ENCODE data around the gene MYL3. TPM values are rescaled to one million over a fixed set of nuclear protein-coding genes. Genes with fewer than 3 reads are reported as not detected.
"Not testable (repeated sequence)": the region's sequence is repeated elsewhere in the genome, so short reads cannot be mapped to it uniquely, and the experiment has no call there.

The MYL3 gene
- total RNA-seq, 1 donor from 2014 or later = not detected

DNA sequence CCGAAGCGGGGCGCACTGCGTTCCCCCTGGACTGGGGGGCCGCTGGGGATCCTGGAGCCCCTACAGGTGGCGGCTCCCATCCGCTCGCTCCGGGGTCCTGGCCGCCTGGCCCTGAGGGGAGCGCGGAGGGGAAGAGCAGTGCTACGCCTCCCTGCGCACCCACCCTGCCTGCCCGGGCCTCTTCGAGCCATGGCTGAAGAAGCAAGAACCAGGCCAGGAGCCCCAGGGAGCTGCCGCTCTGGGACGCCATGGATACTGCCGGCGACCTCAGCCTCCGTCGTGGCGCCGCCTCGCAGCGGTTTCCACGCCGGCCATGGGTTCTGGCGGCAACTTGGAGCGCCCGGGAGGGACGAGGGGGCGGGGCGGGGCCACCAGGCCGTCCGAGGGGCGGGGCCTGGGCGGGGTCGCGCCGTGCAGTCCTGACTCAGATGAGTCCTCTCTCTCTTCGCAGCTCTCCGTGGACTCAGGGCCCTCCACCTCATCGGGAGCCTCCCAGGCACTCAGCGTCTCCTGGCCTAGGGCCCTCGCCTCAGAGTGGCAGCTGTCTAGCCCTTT is 50.9 kb downstream of the MYL3 start:
- Histone ChIP-seq H3K27me3 (ENCODE audit: control insufficient read depth, insufficient read depth, low read length) (peaks cover 2% of the 10 kb centered on the region), H3K4me3 (ENCODE audit: low read depth, low read length) (peak overlapping the region; percentile 31), H3K36me3 (ENCODE audit: control insufficient read depth, insufficient read depth, low read length) (no peaks in the 10 kb centered on the region)
- DNase-seq (ENCODE audit: low read depth) (peak; percentile 62), FAIRE-seq (no peak)
- TF ChIP-seq, protein P1, sequence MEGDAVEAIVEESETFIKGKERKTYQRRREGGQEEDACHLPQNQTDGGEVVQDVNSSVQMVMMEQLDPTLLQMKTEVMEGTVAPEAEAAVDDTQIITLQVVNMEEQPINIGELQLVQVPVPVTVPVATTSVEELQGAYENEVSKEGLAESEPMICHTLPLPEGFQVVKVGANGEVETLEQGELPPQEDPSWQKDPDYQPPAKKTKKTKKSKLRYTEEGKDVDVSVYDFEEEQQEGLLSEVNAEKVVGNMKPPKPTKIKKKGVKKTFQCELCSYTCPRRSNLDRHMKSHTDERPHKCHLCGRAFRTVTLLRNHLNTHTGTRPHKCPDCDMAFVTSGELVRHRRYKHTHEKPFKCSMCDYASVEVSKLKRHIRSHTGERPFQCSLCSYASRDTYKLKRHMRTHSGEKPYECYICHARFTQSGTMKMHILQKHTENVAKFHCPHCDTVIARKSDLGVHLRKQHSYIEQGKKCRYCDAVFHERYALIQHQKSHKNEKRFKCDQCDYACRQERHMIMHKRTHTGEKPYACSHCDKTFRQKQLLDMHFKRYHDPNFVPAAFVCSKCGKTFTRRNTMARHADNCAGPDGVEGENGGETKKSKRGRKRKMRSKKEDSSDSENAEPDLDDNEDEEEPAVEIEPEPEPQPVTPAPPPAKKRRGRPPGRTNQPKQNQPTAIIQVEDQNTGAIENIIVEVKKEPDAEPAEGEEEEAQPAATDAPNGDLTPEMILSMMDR (IDR thresholded peaks at IDR 0.05; ENCODE audit: insufficient read depth, low read length, severe bottlenecking) = no peak

DNA sequence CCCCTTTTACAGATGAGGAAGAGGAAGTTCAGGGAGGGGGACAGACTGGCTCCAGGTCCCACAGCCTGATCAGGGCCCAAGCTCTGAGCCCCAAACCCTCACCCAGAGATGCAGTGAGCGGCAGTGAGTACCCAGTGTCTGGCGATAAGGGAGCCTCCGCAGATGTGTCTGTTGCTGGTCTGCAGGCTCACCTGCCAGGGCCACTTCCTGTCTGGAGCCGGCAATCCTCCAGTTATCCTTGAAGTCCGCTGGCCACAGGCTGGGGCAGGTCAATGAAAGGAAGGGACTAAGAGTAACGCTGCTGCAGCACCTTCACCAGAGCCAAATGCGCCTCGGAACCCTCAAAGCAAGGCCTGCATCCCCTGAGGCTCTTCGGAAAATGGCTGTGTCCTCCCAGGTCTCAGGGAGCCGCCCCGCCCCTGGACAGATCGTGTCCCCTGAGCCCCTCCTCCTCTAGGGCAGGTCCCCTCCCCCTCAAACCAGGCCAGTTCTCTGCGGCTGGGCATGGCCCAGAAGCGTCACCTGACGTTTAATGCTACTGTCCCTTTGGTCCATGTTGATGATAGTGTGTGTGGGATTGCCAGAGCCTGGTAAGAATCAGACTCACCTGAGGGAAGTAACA is 51.5 kb downstream of the MYL3 start:
- Histone ChIP-seq H3K27me3 (ENCODE audit: control insufficient read depth, insufficient read depth, low read length) (peaks cover 2% of the 10 kb centered on the region), H3K36me3 (ENCODE audit: control insufficient read depth, insufficient read depth, low read length) (no peaks in the 10 kb centered on the region), H3K4me3 (ENCODE audit: low read depth, low read length) (peak overlapping the region; percentile 31)
- TF ChIP-seq, protein P1 (IDR thresholded peaks at IDR 0.05; ENCODE audit: insufficient read depth, low read length, severe bottlenecking) = no peak
- DNase-seq (ENCODE audit: low read depth) = no peak
- no peak for FAIRE-seq

DNA sequence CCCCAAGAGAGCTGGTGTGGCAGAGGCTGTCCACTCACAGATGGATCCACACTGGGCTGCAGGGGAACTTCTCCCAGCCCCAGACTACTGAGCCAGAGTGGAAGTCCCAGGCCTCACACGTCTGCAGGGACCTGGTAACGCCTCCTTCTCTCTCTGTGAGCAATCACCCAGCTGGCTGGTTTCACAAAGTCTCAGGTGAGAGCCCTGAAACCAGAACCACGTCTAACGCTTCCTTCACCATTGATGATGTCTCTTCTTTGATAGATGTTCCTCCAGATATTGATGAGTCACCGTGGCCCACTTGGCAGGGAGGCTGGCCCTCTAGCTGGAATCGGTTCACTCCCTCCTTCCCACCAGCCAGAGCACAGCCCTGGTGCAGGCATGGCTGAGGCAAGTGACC is 54.5 kb downstream of the MYL3 start:
- H3K4me3 ChIP-seq (ENCODE audit: low read depth, low read length); H3K36me3 ChIP-seq (ENCODE audit: control insufficient read depth, insufficient read depth, low read length); FAIRE-seq; H3K27me3 ChIP-seq (ENCODE audit: control insufficient read depth, insufficient read depth, low read length); DNase-seq (ENCODE audit: low read depth): not testable (repeated sequence)

Other genes with a start within 250 kb of the MYL3 start
- 163 and 240 TPM in 2 replicates for gene ALS2CL, start 169.8 kb downstream of the MYL3 start, total RNA-seq
- 1.3 and 1.6 TPM in 2 replicates for gene TMIE, start 162.1 kb downstream of the MYL3 start, total RNA-seq
- not detected in 2 replicates for gene PRSS50, start 145.6 kb downstream of the MYL3 start, total RNA-seq
- gene PTH1R, start 14.3 kb upstream of the MYL3 start, total RNA-seq = not detected in 2 replicates
- 39.2 and 41.9 TPM in 2 replicates for gene CCDC12, start 113.3 kb upstream of the MYL3 start, total RNA-seq
- gene NBEAL2, start 116.2 kb upstream of the MYL3 start, total RNA-seq = 20.0 and 35.5 TPM in 2 replicates

Data from bronchial epithelial cell (primary cell).